ENCODE data around the gene EFNB2.

EFNB2 gene

DNA sequence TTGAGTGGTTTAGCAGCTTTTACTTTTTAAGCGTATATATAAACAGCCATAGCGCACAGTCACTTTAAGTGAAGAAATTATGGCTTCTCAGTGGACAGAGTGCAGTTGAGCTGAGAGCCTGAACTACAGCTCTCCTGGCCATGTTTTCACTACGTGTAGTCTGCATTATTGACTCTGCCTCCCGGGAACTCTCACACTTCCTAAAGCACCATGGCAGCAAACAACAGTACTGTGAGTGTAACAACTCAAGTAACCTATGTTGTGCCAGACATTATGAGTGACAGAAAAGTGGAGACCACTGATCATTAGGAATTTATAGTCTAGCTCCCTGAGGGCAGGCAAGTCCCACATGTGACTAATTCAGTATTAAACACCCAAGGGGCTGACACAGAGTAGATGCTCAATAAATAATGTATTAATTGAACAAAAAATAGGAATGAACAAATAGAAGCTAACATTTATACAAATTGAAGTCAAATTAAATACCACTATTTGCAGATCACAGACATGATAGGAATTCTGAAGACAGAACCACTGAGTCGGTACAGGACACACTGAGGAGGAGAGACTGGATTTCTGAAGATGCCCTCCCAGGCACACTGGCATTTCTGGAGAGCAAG, 19.7 kb downstream of the EFNB2 start:
- no peak for DNase-seq (ENCODE audit: low read depth, low spot score)
- Histone ChIP-seq H3K27me3 (ENCODE audit: insufficient read depth, insufficient read length) (no peaks in the 10 kb centered on the region), H3K9ac (ENCODE audit: insufficient read length, low read depth) (no peak overlapping the region), H3K9me3 (ENCODE audit: insufficient read depth, low read length) (no peaks in the 10 kb centered on the region), H3K4me3 (ENCODE audit: insufficient read length, low read depth) (no peak overlapping the region), H3K36me3 (ENCODE audit: insufficient read depth, insufficient read length, low read length) (peaks cover 23% of the 10 kb centered on the region), H3K4me1 (ENCODE audit: insufficient read depth, insufficient read length) (no peaks in the 10 kb centered on the region)
- no peak for TF ChIP-seq SUZ12 (IDR thresholded peaks at IDR 0.05; ENCODE audit: extremely low read depth, insufficient read depth, insufficient read length)
- no peak for TF ChIP-seq YY1 (IDR thresholded peaks at IDR 0.05; ENCODE audit: insufficient read depth, insufficient read length)
- no peak for TF ChIP-seq ZNF274 (IDR thresholded peaks at IDR 0.05; ENCODE audit: low read depth, low read length)

DNA sequence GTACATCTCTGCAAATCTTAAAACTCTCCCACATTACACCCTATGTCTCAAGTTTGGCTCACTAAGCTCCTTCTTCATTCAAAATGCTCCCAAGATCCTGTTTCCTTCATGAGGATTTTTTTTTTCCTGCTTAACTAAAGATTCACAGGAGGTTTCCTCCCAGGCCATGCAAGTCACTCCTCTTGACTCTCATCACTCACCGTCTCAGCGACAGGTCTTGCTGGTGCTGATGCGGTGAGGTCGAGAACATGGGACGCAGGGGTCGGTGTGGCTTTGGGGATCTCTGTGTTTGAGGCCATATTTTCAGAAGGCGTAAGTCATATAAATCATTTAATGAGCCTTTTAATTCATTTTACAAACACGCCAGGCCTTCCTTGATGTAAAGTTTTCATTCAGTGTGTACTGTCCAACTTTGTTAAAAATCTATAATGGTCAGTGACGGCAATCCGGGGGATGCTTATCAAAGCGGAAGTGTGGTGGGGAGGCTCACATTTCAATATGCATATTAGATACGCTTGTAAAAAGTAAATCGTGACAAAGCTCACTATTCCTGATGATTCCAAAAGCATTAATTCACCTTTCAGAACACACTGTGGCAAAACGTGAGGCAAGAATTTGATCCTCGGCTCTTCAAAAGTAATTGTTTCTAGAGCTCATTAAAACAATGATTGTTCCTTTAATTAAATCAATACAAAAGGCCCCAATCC, 20.4 kb downstream of the EFNB2 start:
- TF ChIP-seq ZNF274 (IDR thresholded peaks at IDR 0.05; ENCODE audit: low read depth, low read length) (no peak), SUZ12 (IDR thresholded peaks at IDR 0.05; ENCODE audit: extremely low read depth, insufficient read depth, insufficient read length) (no peak), YY1 (IDR thresholded peaks at IDR 0.05; ENCODE audit: insufficient read depth, insufficient read length) (no peak)
- Histone ChIP-seq H3K9me3 (ENCODE audit: insufficient read depth, low read length) (no peaks in the 10 kb centered on the region), H3K9ac (ENCODE audit: insufficient read length, low read depth) (no peak overlapping the region), H3K4me1 (ENCODE audit: insufficient read depth, insufficient read length) (no peaks in the 10 kb centered on the region), H3K36me3 (ENCODE audit: insufficient read depth, insufficient read length, low read length) (peaks cover 26% of the 10 kb centered on the region), H3K4me3 (ENCODE audit: insufficient read length, low read depth) (no peak overlapping the region), H3K27me3 (ENCODE audit: insufficient read depth, insufficient read length) (no peaks in the 10 kb centered on the region)
- DNase-seq (ENCODE audit: low read depth, low spot score), result no peak

DNA sequence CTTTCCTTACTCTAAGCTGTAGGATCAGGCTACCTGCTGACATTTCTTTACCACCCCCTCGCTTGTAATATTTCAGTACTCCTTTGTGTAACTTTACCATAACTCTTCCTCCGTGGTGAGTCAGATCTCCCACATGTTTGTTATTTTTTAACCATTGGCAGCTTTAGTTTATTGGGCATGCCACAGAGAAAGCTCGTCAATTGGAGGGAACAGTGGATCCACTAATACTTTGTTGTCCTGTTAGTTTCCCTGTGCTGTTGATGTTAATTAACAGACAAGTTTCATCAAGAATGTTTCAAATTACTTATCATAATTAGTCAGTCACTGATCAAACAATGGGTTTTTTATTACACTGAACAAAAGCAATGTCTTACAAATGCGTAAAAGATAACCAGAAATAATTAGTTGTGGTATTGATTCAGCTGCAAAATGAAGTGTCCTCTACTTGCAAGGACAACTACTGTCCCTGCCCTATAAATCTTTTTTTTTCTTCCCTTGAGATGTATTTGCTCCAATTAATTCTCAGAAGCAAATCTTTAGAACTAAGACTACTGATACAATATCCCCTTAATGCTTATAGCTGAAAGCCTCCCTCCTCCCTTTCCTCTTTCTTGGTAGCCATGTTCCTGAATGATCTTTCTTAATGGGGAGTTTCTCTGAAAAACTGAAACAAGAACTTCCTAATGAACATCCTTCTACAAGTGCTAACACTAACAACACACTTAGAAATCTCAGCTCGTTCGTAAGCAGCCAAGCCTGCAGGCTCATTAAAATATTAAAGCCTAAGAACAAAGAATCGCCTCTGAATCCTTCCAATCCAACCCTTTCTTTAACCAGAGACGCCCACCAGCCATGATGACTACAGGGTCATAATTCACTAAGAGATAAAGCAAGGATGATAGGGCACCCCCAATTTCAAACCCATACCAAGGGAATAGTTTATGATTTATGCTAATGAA, 22.2 kb downstream of the EFNB2 start:
- H3K9ac ChIP-seq (ENCODE audit: insufficient read length, low read depth), result no peak overlapping the region
- H3K4me1 ChIP-seq (ENCODE audit: insufficient read depth, insufficient read length), result no peaks in the 10 kb centered on the region
- peaks cover 29% of the 10 kb centered on the region for H3K36me3 ChIP-seq (ENCODE audit: insufficient read depth, insufficient read length, low read length)
- no peak for DNase-seq (ENCODE audit: low read depth, low spot score)
- TF ChIP-seq YY1 (IDR thresholded peaks at IDR 0.05; ENCODE audit: insufficient read depth, insufficient read length), result no peak
- TF ChIP-seq SUZ12 (IDR thresholded peaks at IDR 0.05; ENCODE audit: extremely low read depth, insufficient read depth, insufficient read length), result no peak
- no peak for TF ChIP-seq ZNF274 (IDR thresholded peaks at IDR 0.05; ENCODE audit: low read depth, low read length)
- no peak overlapping the region for H3K4me3 ChIP-seq (ENCODE audit: insufficient read length, low read depth)
- H3K9me3 ChIP-seq (ENCODE audit: insufficient read depth, low read length), result no peaks in the 10 kb centered on the region
- no peaks in the 10 kb centered on the region for H3K27me3 ChIP-seq (ENCODE audit: insufficient read depth, insufficient read length)

DNA sequence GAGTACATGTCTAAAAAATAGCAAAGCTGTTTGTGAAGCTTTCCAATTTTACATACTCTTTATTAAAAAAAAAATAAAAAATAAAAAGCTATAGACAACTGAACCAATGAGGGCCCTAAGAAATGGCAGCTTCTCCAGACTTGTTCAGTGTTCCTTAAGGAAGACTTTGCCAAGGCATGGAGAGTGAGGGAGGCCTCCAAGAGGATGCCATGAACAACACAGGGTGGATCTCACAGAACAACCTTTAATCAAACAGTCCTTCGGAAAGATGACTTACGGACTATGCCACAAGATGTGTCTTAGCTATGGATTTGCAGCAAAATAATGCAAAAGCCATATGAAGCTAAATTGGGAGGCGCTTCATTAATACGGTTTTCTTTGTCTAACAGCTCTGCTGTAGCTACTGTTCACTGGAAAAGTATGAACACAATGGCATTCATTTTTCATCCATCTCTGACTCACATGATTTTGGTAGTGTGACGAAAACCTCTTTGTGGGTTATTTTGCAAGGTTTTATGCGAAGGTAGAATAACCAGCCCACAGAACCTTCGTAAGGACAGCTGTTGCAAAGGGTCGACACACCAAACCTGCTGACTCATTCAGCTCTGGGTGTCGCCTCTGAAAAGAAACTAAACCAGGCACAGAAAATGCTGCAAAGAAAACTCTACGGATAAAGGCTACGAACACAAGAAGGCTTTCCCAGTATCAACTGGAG, 27.7 kb downstream of the EFNB2 start:
- H3K9ac ChIP-seq (ENCODE audit: insufficient read length, low read depth), result no peak overlapping the region
- H3K9me3 ChIP-seq (ENCODE audit: insufficient read depth, low read length), result no peaks in the 10 kb centered on the region
- TF ChIP-seq SUZ12 (IDR thresholded peaks at IDR 0.05; ENCODE audit: extremely low read depth, insufficient read depth, insufficient read length) (no peak), ZNF274 (IDR thresholded peaks at IDR 0.05; ENCODE audit: low read depth, low read length) (no peak), YY1 (IDR thresholded peaks at IDR 0.05; ENCODE audit: insufficient read depth, insufficient read length) (no peak)
- DNase-seq (ENCODE audit: low read depth, low spot score), result no peak
- H3K36me3 ChIP-seq (ENCODE audit: insufficient read depth, insufficient read length, low read length), result peaks cover 47% of the 10 kb centered on the region
- H3K4me3 ChIP-seq (ENCODE audit: insufficient read length, low read depth), result no peak overlapping the region
- H3K4me1 ChIP-seq (ENCODE audit: insufficient read depth, insufficient read length), result no peaks in the 10 kb centered on the region
- H3K27me3 ChIP-seq (ENCODE audit: insufficient read depth, insufficient read length), result no peaks in the 10 kb centered on the region

DNA sequence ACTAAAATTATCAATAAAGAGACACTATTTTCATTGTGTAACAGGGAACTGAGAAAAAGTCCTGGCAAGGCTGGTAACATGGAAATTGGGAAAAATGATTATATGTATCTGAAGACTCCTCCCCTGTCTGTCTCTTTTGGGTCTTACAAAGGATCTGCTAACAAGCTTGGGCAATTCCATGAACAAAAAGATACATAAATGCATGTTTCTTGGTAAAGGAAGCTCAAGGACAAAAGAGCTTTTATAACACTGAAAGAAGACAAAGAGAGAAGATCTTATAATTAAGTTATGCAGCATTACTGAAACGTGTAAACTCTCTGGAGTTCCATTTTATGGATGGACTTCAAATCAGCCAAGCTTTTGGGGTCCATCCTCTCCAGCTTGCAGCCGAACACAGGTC, 29.2 kb downstream of the EFNB2 start:
- Histone ChIP-seq H3K4me3 (ENCODE audit: insufficient read length, low read depth) (no peak overlapping the region), H3K4me1 (ENCODE audit: insufficient read depth, insufficient read length) (no peaks in the 10 kb centered on the region), H3K36me3 (ENCODE audit: insufficient read depth, insufficient read length, low read length) (peaks cover 40% of the 10 kb centered on the region), H3K27me3 (ENCODE audit: insufficient read depth, insufficient read length) (no peaks in the 10 kb centered on the region), H3K9me3 (ENCODE audit: insufficient read depth, low read length) (no peaks in the 10 kb centered on the region), H3K9ac (ENCODE audit: insufficient read length, low read depth) (no peak overlapping the region)
- TF ChIP-seq YY1 (IDR thresholded peaks at IDR 0.05; ENCODE audit: insufficient read depth, insufficient read length), result no peak
- no peak for TF ChIP-seq SUZ12 (IDR thresholded peaks at IDR 0.05; ENCODE audit: extremely low read depth, insufficient read depth, insufficient read length)
- no peak for DNase-seq (ENCODE audit: low read depth, low spot score)

DNA sequence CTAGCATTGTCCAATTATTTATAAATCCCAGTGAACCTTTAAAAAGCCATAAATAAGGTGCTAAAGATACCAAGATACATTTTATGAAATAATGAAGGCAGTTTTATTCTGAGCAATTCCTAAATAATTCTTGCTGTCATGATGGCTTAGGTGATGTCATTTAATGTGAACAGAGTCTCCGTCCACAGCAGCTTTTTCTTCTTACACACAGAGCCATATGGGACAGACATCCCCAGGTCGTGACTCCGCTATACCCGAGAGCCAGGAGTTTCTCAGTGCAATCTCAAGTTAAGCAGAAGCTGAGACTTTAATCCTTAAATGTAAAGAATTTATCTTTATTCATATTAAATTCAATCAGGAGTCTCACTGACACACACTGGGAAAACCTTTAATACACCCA, 29.7 kb downstream of the EFNB2 start:
- H3K9me3 ChIP-seq (ENCODE audit: insufficient read depth, low read length), result no peaks in the 10 kb centered on the region
- no peak overlapping the region for H3K4me3 ChIP-seq (ENCODE audit: insufficient read length, low read depth)
- no peak for DNase-seq (ENCODE audit: low read depth, low spot score)
- no peaks in the 10 kb centered on the region for H3K27me3 ChIP-seq (ENCODE audit: insufficient read depth, insufficient read length)
- H3K36me3 ChIP-seq (ENCODE audit: insufficient read depth, insufficient read length, low read length), result peaks cover 38% of the 10 kb centered on the region
- H3K4me1 ChIP-seq (ENCODE audit: insufficient read depth, insufficient read length), result no peaks in the 10 kb centered on the region
- no peak overlapping the region for H3K9ac ChIP-seq (ENCODE audit: insufficient read length, low read depth)
- TF ChIP-seq YY1 (IDR thresholded peaks at IDR 0.05; ENCODE audit: insufficient read depth, insufficient read length) (no peak), SUZ12 (IDR thresholded peaks at IDR 0.05; ENCODE audit: extremely low read depth, insufficient read depth, insufficient read length) (no peak), ZNF274 (IDR thresholded peaks at IDR 0.05; ENCODE audit: low read depth, low read length) (no peak)

Measured in NT2/D1 (cell line).